ENCODE measurements around the gene MAGI2. TPM values are rescaled to one million over a fixed set of nuclear protein-coding genes. Genes with fewer than 3 reads are reported as not detected.

Gene MAGI2
- polyA plus RNA-seq, 1 experiment, result 0.81 TPM

- Histone ChIP-seq H3K36me3 (ENCODE audit: control insufficient read depth, insufficient read depth, low read length) (no peaks in the 10 kb centered on the region), H3K4me3 (ENCODE audit: low read depth, low read length) (no peak overlapping the region), H3K27me3 (ENCODE audit: control insufficient read depth, insufficient read depth, low read length) (no peaks in the 10 kb centered on the region)
- DNase-seq (ENCODE audit: low read depth), result no peak
- TF ChIP-seq CTCF (IDR thresholded peaks at IDR 0.05; ENCODE audit: insufficient read depth, low read depth, low read length), result no peak
- ChIA-PET POLR2A (no interaction called here), CTCF (no interaction called here)
Observed at GRCh38 chr7:79494046-79494445, 40.6 kb upstream of the MAGI2 start.

DNA sequence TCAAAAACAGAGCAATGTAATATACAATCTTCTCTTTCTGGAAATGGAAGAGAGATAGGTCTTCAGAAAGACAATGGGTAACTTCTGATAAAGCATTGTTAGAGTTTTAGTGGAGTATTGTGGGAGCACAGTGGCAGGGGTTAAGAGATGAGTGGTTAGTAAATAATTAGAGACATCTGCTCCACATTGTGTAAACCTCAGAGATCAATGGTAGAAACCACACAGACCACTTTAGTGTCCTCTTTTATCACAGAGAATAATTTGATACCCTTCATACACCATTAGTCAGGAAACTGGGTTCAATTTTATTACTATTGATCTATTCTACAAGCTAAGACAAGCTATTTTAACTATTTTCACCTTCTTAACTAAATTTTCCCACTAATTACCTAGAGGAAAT, 35.9 kb upstream of the MAGI2 start:
- no peak for TF ChIP-seq CTCF (IDR thresholded peaks at IDR 0.05; ENCODE audit: insufficient read depth, low read depth, low read length)
- DNase-seq (ENCODE audit: low read depth), result no peak
- ChIA-PET CTCF (no interaction called here), POLR2A (no interaction called here)
- no peaks in the 10 kb centered on the region for H3K27me3 ChIP-seq (ENCODE audit: control insufficient read depth, insufficient read depth, low read length)
- H3K4me3 ChIP-seq (ENCODE audit: low read depth, low read length), result no peak overlapping the region
- H3K36me3 ChIP-seq (ENCODE audit: control insufficient read depth, insufficient read depth, low read length), result no peaks in the 10 kb centered on the region

GRCh38 chr7:79478386-79478785, 24.9 kb upstream of the MAGI2 start:
- CTCF ChIA-PET, result interaction anchor here (0.6 kb wide), 1 partner anchor 570 kb away, joined by 3 read pairs; no protein-coding TSS in a partner anchor
- POLR2A ChIA-PET, result no interaction called here
- no peak for DNase-seq (ENCODE audit: low read depth)
- TF ChIP-seq CTCF (IDR thresholded peaks at IDR 0.05; ENCODE audit: insufficient read depth, low read depth, low read length), result no peak
- Histone ChIP-seq H3K27me3 (ENCODE audit: control insufficient read depth, insufficient read depth, low read length) (no peaks in the 10 kb centered on the region), H3K36me3 (ENCODE audit: control insufficient read depth, insufficient read depth, low read length) (no peaks in the 10 kb centered on the region), H3K4me3 (ENCODE audit: low read depth, low read length) (no peak overlapping the region)

GRCh38 chr7:79475455-79475854, 22.0 kb upstream of the MAGI2 start:
- no peak for TF ChIP-seq CTCF (IDR thresholded peaks at IDR 0.05; ENCODE audit: insufficient read depth, low read depth, low read length)
- Histone ChIP-seq H3K36me3 (ENCODE audit: control insufficient read depth, insufficient read depth, low read length) (no peaks in the 10 kb centered on the region), H3K27me3 (ENCODE audit: control insufficient read depth, insufficient read depth, low read length) (no peaks in the 10 kb centered on the region), H3K4me3 (ENCODE audit: low read depth, low read length) (no peak overlapping the region)
- DNase-seq (ENCODE audit: low read depth), result no peak
- ChIA-PET CTCF (interaction anchor here (0.6 to 1.7 kb wide), 3 partner anchors 11 to 331 kb away, joined by 3 to 7 read pairs (median 4); no protein-coding TSS in a partner anchor), POLR2A (interaction anchor here (0.6 kb wide), 1 partner anchor 418 kb away, joined by 8 read pairs; no protein-coding TSS in a partner anchor)

- ChIA-PET POLR2A (interaction anchor here (0.7 kb wide), 1 partner anchor 127 kb away, joined by 6 read pairs; no protein-coding TSS in a partner anchor), CTCF (interaction anchor here (0.7 to 1.4 kb wide), 3 partner anchors 171 to 1218 kb away, joined by 3 read pairs; no protein-coding TSS in a partner anchor)
Observed at GRCh38 chr7:79471699-79472098, 18.2 kb upstream of the MAGI2 start.

More at GRCh38 chr7:79471699-79472098, 18.2 kb upstream of the MAGI2 start:
- Histone ChIP-seq H3K36me3 (ENCODE audit: control insufficient read depth, insufficient read depth, low read length) (no peaks in the 10 kb centered on the region), H3K27me3 (ENCODE audit: control insufficient read depth, insufficient read depth, low read length) (no peaks in the 10 kb centered on the region), H3K4me3 (ENCODE audit: low read depth, low read length) (no peak overlapping the region)
- no peak for DNase-seq (ENCODE audit: low read depth)
- no peak for TF ChIP-seq CTCF (IDR thresholded peaks at IDR 0.05; ENCODE audit: insufficient read depth, low read depth, low read length)

All from BJ (cell line).